Small intestine (tissue), 7 donors: Measurements from ENCODE around the gene HBEGF. TPM values are rescaled to one million over a fixed set of nuclear protein-coding genes. Genes with fewer than 3 reads are reported as not detected.

Experiments
- DNase-seq, 2 donors: peaks; one replicate each; pipeline versions ENCODE4 v3.0.0 to v3.0.0-alpha.2; 2013
- FAIRE-seq: peaks from 2 replicates; lab custom pipeline; 2012; peaks lifted over from hg19 to GRCh38; lab: Jason Lieb, UNC
- H3K27ac ChIP-seq, 3 donors: one replicate each; pipeline ENCODE4 v1.5.1; 2013; ENCODE audit warnings: low read length in 2 of 3, mild to moderate bottlenecking in 2 of 3, control low read depth in 1 of 3, inconsistent platforms in 1 of 3, low read depth in 1 of 3, moderate library complexity in 1 of 3
- H3K27me3 ChIP-seq, 3 donors: one replicate each; pipeline ENCODE4 v1.6.1; 2013; ENCODE audit warnings: low read length in 3 of 3, inconsistent platforms in 1 of 3; ENCODE audit not compliant: control insufficient read depth in 3 of 3, insufficient read depth in 3 of 3
- H3K36me3 ChIP-seq, 3 donors: one replicate each; pipeline ENCODE4 v1.6.1; 2013; ENCODE audit warnings: low read length in 3 of 3, inconsistent platforms in 1 of 3, low read depth in 1 of 3, mild to moderate bottlenecking in 1 of 3, moderate library complexity in 1 of 3; ENCODE audit not compliant: control insufficient read depth in 3 of 3, insufficient read depth in 2 of 3
- H3K4me1 ChIP-seq, 3 donors: one replicate each; pipeline ENCODE4 v1.6.1; 2013; ENCODE audit warnings: low read length in 2 of 3, inconsistent platforms in 1 of 3, low read depth in 1 of 3, mild to moderate bottlenecking in 1 of 3, moderate library complexity in 1 of 3; ENCODE audit not compliant: control insufficient read depth in 3 of 3, insufficient read depth in 2 of 3
- H3K4me3 ChIP-seq, 3 donors: one replicate each; pipeline ENCODE4 v1.5.1; 2013; ENCODE audit warnings: low read length in 3 of 3, control low read depth in 1 of 3, inconsistent platforms in 1 of 3, low read depth in 1 of 3, mild to moderate bottlenecking in 1 of 3, moderate library complexity in 1 of 3
- H3K9me3 ChIP-seq, 2 donors: one replicate each; pipeline ENCODE4 v1.6.1; 2013; ENCODE audit warnings: low read depth in 1 of 2, low read length in 1 of 2; ENCODE audit not compliant: control insufficient read depth in 2 of 2, insufficient read depth in 1 of 2
- WGBS, 3 donors: extraction: QIAGEN DNeasy Blood & Tissue Kit; methylation state at CpG; one replicate each; pipeline ENCODE4 v1.1.7; 2013; 5-methylcytosine and 5-hydroxymethylcytosine counted together
- polyA plus RNA-seq, 4 donors: library from polyadenylated mRNA; stranded (reverse) in 3 of 4; unstranded in 1 of 4; fragments of 200-250 nt in 3 of 4; fragments of 120-200 nt in 1 of 4; gene quantifications; one replicate each; pipeline versions ENCODE4 v1.2.1 to v1.2.3, GENCODE V29; 2013
- donor health status: healthy with polysubstance abuse.
- donor health status: control.
- donor health status: control.
- donor health status: Bipolar disorder and iron deficiency.
- donor health status: healthy.

HBEGF gene
- polyA plus RNA-seq, 4 donors = 2.1 to 18.1 (median 13.8) TPM

- Histone ChIP-seq H3K4me1 (peaks cover 6 to 16% (median 7%) of the 10 kb centered on the region in 3 donors), H3K27ac (peak overlapping the region in 2 of 3 donors; percentile 17 to 22), H3K27me3 (no peaks in the 10 kb centered on the region), H3K4me3 (no peak overlapping the region), H3K36me3 (no peaks in the 10 kb centered on the region), H3K9me3 (no peaks in the 10 kb centered on the region)
- DNase-seq (no peak), FAIRE-seq (no peak)
- WGBS, 3 donors = 85 to 94% (median 88%) methylated on average over 7 of the region's 7 CpGs
Measured at GRCh38 chr5:140312791-140313189, 33.6 kb downstream of the HBEGF start.

- Histone ChIP-seq H3K4me1 (peaks cover 6 to 16% (median 7%) of the 10 kb centered on the region in 3 donors), H3K36me3 (no peaks in the 10 kb centered on the region), H3K4me3 (no peak overlapping the region), H3K27me3 (no peaks in the 10 kb centered on the region), H3K27ac (peak overlapping the region in 2 of 3 donors; percentile 0 to 22), H3K9me3 (no peaks in the 10 kb centered on the region)
- DNase-seq (peak in 1 of 2 donors; percentile 37), FAIRE-seq (no peak)
- 22 to 32% (median 27%) methylated on average over 4 of the region's 4 CpGs for WGBS, 3 donors
Measured at GRCh38 chr5:140312067-140312790, 34.2 kb downstream of the HBEGF start.

- H3K36me3 ChIP-seq = no peaks in the 10 kb centered on the region
- 77 to 79% (median 77%) methylated on average over 5 of the region's 5 CpGs for WGBS, 3 donors
- no peaks in the 10 kb centered on the region for H3K27me3 ChIP-seq
- H3K4me1 ChIP-seq = peaks cover 6 to 16% (median 7%) of the 10 kb centered on the region in 3 donors
- no peak overlapping the region for H3K4me3 ChIP-seq
- FAIRE-seq (no peak), DNase-seq (peak; percentile 72 to 86)
- H3K9me3 ChIP-seq = no peaks in the 10 kb centered on the region
- peak overlapping the region; percentile 32 to 74 (median 53) for H3K27ac ChIP-seq
Measured at GRCh38 chr5:140311011-140311467, 35.4 kb downstream of the HBEGF start.

- FAIRE-seq (no peak), DNase-seq (peak; percentile 54 to 57)
- Histone ChIP-seq H3K27ac (peak overlapping the region in 2 of 3 donors; percentile 38 to 74), H3K36me3 (no peaks in the 10 kb centered on the region), H3K27me3 (no peaks in the 10 kb centered on the region), H3K9me3 (no peaks in the 10 kb centered on the region), H3K4me3 (no peak overlapping the region), H3K4me1 (peaks cover 6 to 16% (median 7%) of the 10 kb centered on the region in 3 donors)
- 53 to 56% (median 54%) methylated on average over 2 of the region's 2 CpGs for WGBS, 3 donors
Measured at GRCh38 chr5:140310434-140310833, 36.0 kb downstream of the HBEGF start.

GRCh38 chr5:140309706-140310249 is 36.6 kb downstream of the HBEGF start:
- peak overlapping the region in 1 of 3 donors; percentile 74 for H3K27ac ChIP-seq
- H3K36me3 ChIP-seq = no peaks in the 10 kb centered on the region
- FAIRE-seq (no peak), DNase-seq (no peak)
- H3K27me3 ChIP-seq = no peaks in the 10 kb centered on the region
- 86 to 94% (median 88%) methylated on average over 3 of the region's 3 CpGs for WGBS, 3 donors
- no peaks in the 10 kb centered on the region for H3K9me3 ChIP-seq
- H3K4me3 ChIP-seq = no peak overlapping the region
- peaks cover 6 to 16% (median 7%) of the 10 kb centered on the region in 3 donors for H3K4me1 ChIP-seq

- FAIRE-seq = no peak
- Histone ChIP-seq H3K9me3 (no peaks in the 10 kb centered on the region), H3K27me3 (no peaks in the 10 kb centered on the region), H3K4me3 (no peak overlapping the region), H3K27ac (no peak overlapping the region), H3K4me1 (peaks cover 1 to 22% (median 7%) of the 10 kb centered on the region in 3 donors), H3K36me3 (no peaks in the 10 kb centered on the region)
- 91 to 100% (median 94%) methylated on average over 1 of the region's 1 CpG for WGBS, 3 donors
- no peak for DNase-seq
Measured at GRCh38 chr5:140305471-140305870, 40.9 kb downstream of the HBEGF start.

GRCh38 chr5:140303966-140304365 is 42.4 kb downstream of the HBEGF start:
- Histone ChIP-seq H3K36me3 (peaks cover 0 to 12% (median 0%) of the 10 kb centered on the region in 3 donors), H3K27me3 (no peaks in the 10 kb centered on the region), H3K9me3 (no peaks in the 10 kb centered on the region), H3K27ac (no peak overlapping the region), H3K4me1 (peaks cover 0 to 14% (median 7%) of the 10 kb centered on the region in 3 donors), H3K4me3 (no peak overlapping the region)
- 87 to 90% (median 90%) methylated on average over 15 of the region's 15 CpGs for WGBS, 3 donors
- DNase-seq (no peak), FAIRE-seq (no peak)

- Histone ChIP-seq H3K4me3 (peak within 1 kb of the TSS; percentile 72 to 98 (median 82)), H3K27ac (peak within 1 kb of the TSS; percentile 58 to 74 (median 63)), H3K36me3 (peaks cover 0 to 15% (median 0%) of the 10 kb centered on the region in 3 donors), H3K27me3 (no peaks in the 10 kb centered on the region), H3K9me3 (no peaks in the 10 kb centered on the region), H3K4me1 (peaks cover 0 to 14% (median 7%) of the 10 kb centered on the region in 3 donors)
- DNase-seq = peak; percentile 96 to 98
- no peak for FAIRE-seq
- WGBS, 3 donors = 1% methylated on average over 30 of the region's 30 CpGs
Measured at GRCh38 chr5:140302786-140303639, 43.4 kb downstream of the HBEGF start, which contains the start of gene PFDN1. TSS of gene PFDN1 (minus strand) at chr5:140303101. CDS start at chr5:140303073, 28 bp downstream.
